CD4-positive, alpha-beta T cell (primary cell): ENCODE results near the gene HIVEP3. TPM values are rescaled to one million over a fixed set of nuclear protein-coding genes. Genes with fewer than 3 reads are reported as not detected.
A peak's percentile ranks its signal among the peaks of the same experiment; 100 is the strongest.

ENCODE experiments used
- ATAC-seq: fragments of 200-7000 bp; cut with Tn5 transposase; one replicate; pipeline ENCODE4 v1.10.0; 2022; ENCODE audit warnings: mild to moderate bottlenecking; ENCODE audit not compliant: poor library complexity
- CTCF ChIA-PET: fragments of 350-600 bp; sonication (Branson Sonifier 250); formaldehyde crosslinking; loops from one replicate; lab custom pipeline; 2021; ENCODE audit warnings: antibody characterized with exemption, inconsistent platforms; lab: Charles Lee
- POLR2A ChIA-PET: fragments of 350-600 bp; sonication (Branson Sonifier 250); formaldehyde crosslinking; loops from one replicate; lab custom pipeline; 2021; ENCODE audit warnings: antibody characterized with exemption, inconsistent platforms; lab: Charles Lee
- DNase-seq, 14 experiments: peaks; one replicate each; pipeline ENCODE4 v3.0.0-alpha.2; 2013 to 2020; ENCODE audit warnings: mixed read lengths in 2 of 14
- H3K27ac ChIP-seq, 2 donors: one replicate each; pipeline versions ENCODE4 v1.5.1 to v1.7.0; 2013; ENCODE audit warnings: low read length in 2 of 2, low read depth in 1 of 2, mild to moderate bottlenecking in 1 of 2
- H3K27me3 ChIP-seq, 2 experiments: 1 replicate in 1 of 2; 2 replicates in 1 of 2; pipeline versions ENCODE4 v1.6.1 to v1.7.0; 2013; ENCODE audit warnings: low read length in 2 of 2, control low read depth in 1 of 2, mild to moderate bottlenecking in 1 of 2, moderate library complexity in 1 of 2; ENCODE audit not compliant: insufficient read depth in 2 of 2, control insufficient read depth in 1 of 2
- H3K36me3 ChIP-seq: one replicate; pipeline ENCODE4 v1.6.1; 2013; ENCODE audit warnings: low read length, control low read depth; ENCODE audit not compliant: insufficient read depth
- H3K4me1 ChIP-seq: one replicate; pipeline ENCODE4 v1.6.1; 2013; ENCODE audit warnings: low read length, control low read depth; ENCODE audit not compliant: insufficient read depth
- H3K4me3 ChIP-seq: one replicate; pipeline ENCODE4 v1.5.1; 2013; ENCODE audit warnings: mild to moderate bottlenecking, low read length, moderate library complexity
- H3K9me3 ChIP-seq, 2 experiments: 1 replicate in 1 of 2; 2 replicates in 1 of 2; pipeline versions ENCODE4 v1.6.1 to v1.7.0; 2013; ENCODE audit warnings: low read length in 2 of 2, mild to moderate bottlenecking in 2 of 2, control low read depth in 1 of 2, moderate library complexity in 1 of 2; ENCODE audit not compliant: control insufficient read depth in 1 of 2, insufficient read depth in 1 of 2
- H3K27ac Mint-ChIP-seq: one replicate; pipeline ENCODE4 v1.8.0; 2020; ENCODE audit warnings: mixed read lengths
- H3K27me3 Mint-ChIP-seq: one replicate; pipeline ENCODE4 v1.8.0; 2021; ENCODE audit warnings: mixed read lengths
- H3K36me3 Mint-ChIP-seq: one replicate; pipeline ENCODE4 v1.8.0; 2021; ENCODE audit warnings: low read depth, mixed read lengths
- H3K4me1 Mint-ChIP-seq: one replicate; pipeline ENCODE4 v1.8.0; 2021; ENCODE audit warnings: low read depth, mixed read lengths
- H3K4me3 Mint-ChIP-seq: one replicate; pipeline ENCODE4 v1.8.0; 2020; ENCODE audit warnings: mild to moderate bottlenecking, mixed read lengths
- H3K9me3 Mint-ChIP-seq: one replicate; pipeline ENCODE4 v1.8.0; 2020; ENCODE audit warnings: mixed read lengths
- intact Hi-C, 2 experiments: fragments of 100-400 bp; cut with DNase I in 1 of 2; cut with micrococcal nuclease in 1 of 2; formaldehyde crosslinking; loops; one replicate each; pipeline versions ENCODE4 v1.15.1 to v1.9.0; 2023 to 2025; cut with DNase I, micrococcal nuclease
- total RNA-seq, 174 experiments: library from RNA in 2 of 174; stranded (reverse) in 2 of 174; gene quantifications; one replicate each; pipeline ENCODE4 v1.2.3 and lab custom pipeline; 2021 to 2026
- TF ChIP-seq, protein P1 (sequence below): fragments of 200-600 bp; IDR thresholded peaks from one replicate; pipeline ENCODE4 v1.8.0; 2022; ENCODE audit warnings: antibody characterized with exemption, mild to moderate bottlenecking

The HIVEP3 gene
- total RNA-seq, 2 experiments from 2014 or later: 5.1 to 5.4 TPM

DNA sequence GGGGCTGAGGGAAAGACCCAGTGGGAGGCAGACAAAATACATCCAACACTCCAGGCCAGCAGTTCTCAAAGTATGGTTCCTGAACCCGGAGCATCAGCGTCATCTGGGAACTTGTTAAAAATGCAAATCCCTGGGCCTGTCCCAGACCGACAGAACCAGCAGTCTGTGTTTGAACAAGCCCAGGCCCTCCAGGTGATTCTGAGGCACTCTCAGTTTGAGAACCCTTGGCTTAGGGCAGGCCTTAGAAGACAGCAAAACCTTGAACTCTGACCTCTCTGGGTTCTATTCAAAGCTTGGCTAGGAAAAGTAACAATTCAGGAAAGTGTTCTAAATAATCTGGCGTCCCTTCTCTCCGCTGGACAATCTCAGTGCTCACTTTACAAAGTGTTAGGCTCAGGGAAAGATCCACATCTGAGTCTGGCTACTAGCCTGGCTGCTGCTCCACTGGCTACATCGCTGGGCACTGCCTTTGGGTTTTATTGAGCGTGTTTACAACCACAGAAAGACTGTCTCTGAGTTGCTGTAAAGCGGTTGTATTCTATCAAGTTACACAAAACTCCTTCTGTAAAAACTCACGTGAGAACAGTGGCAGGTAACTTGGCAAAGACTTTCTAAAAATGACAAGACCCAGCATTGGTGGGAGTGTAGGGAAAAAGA is 166.1 kb downstream of the HIVEP3 start:
- Histone ChIP-seq H3K36me3 (no peaks in the 10 kb centered on the region), H3K9me3 (no peaks in the 10 kb centered on the region), H3K4me3 (no peak overlapping the region), H3K4me1 (peaks cover 46% of the 10 kb centered on the region), H3K27ac (no peak overlapping the region), H3K27me3 (no peaks in the 10 kb centered on the region)
- Mint-ChIP-seq H3K36me3 (no peaks in the 10 kb centered on the region), H3K9me3 (no peaks in the 10 kb centered on the region), H3K4me3 (no peak overlapping the region), H3K4me1 (peaks cover 46% of the 10 kb centered on the region), H3K27me3 (no peaks in the 10 kb centered on the region), H3K27ac (no peak overlapping the region)
- POLR2A ChIA-PET: interaction anchor here (1.8 kb wide), 1 partner anchor 139 kb away, joined by 6 read pairs; no protein-coding TSS in a partner anchor
- DNase-seq: no peak
- CTCF ChIA-PET: no interaction called here
- TF ChIP-seq, protein P1, sequence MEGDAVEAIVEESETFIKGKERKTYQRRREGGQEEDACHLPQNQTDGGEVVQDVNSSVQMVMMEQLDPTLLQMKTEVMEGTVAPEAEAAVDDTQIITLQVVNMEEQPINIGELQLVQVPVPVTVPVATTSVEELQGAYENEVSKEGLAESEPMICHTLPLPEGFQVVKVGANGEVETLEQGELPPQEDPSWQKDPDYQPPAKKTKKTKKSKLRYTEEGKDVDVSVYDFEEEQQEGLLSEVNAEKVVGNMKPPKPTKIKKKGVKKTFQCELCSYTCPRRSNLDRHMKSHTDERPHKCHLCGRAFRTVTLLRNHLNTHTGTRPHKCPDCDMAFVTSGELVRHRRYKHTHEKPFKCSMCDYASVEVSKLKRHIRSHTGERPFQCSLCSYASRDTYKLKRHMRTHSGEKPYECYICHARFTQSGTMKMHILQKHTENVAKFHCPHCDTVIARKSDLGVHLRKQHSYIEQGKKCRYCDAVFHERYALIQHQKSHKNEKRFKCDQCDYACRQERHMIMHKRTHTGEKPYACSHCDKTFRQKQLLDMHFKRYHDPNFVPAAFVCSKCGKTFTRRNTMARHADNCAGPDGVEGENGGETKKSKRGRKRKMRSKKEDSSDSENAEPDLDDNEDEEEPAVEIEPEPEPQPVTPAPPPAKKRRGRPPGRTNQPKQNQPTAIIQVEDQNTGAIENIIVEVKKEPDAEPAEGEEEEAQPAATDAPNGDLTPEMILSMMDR: no peak
- intact Hi-C loops: loop anchor here in 1 of 2 experiments (5.0 to 10.0 kb wide), 3 partner anchors 52 to 282 kb away; no protein-coding TSS in a partner anchor
- ATAC-seq: no peak

DNA sequence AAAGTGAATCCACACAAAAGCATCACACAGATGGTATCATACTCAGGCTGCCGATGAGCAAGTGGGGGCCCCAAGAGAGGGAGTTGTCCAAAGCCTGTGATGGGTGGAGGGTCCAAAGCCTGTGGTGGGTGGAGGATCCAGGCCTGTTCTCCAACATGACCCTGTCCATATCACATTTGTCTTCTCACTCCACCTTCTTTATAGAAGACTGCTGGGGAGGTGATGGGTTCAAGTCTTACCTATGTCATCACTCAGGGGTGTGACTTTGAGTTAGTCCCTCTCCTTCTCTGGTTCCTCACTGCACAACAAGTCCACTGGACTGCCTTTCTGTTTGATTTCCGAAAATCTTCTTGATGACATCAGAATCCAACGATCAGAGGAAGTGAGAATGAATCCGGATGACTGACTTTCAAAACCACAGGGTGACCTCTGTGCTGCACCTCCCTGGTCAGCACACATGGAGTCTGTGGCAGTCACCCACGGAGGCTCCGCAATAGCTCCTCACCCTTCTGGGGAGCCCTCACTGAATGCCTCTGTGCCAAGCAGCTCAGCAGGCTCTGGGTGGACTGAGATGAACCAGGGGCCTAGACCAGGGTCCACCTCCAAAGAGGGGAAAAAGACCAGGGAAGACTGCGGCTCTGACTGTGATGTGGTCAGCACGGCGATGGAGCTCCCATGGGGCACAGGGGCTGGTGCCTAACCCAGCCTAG is 166.8 kb downstream of the HIVEP3 start:
- Histone ChIP-seq H3K36me3 (no peaks in the 10 kb centered on the region), H3K27ac (no peak overlapping the region), H3K27me3 (no peaks in the 10 kb centered on the region), H3K4me1 (peaks cover 46% of the 10 kb centered on the region), H3K9me3 (no peaks in the 10 kb centered on the region), H3K4me3 (no peak overlapping the region)
- POLR2A ChIA-PET: interaction anchor here (0.6 to 2.2 kb wide), 8 partner anchors 52 to 168 kb away, joined by 3 to 8 read pairs (median 3); no protein-coding TSS in a partner anchor
- no peaks in the 10 kb centered on the region for H3K36me3 Mint-ChIP-seq
- no peaks in the 10 kb centered on the region for H3K27me3 Mint-ChIP-seq
- no peak overlapping the region for H3K4me3 Mint-ChIP-seq
- intact Hi-C loops: loop anchor here in 1 of 2 experiments (5.0 to 10.0 kb wide), 3 partner anchors 53 to 283 kb away; no protein-coding TSS in a partner anchor
- no peaks in the 10 kb centered on the region for H3K9me3 Mint-ChIP-seq
- ATAC-seq: no peak
- TF ChIP-seq, protein P1: no peak
- H3K27ac Mint-ChIP-seq: no peak overlapping the region
- DNase-seq: peak in 3 of 14 experiments; percentile 33 to 70 (median 61)
- peaks cover 46% of the 10 kb centered on the region for H3K4me1 Mint-ChIP-seq
- CTCF ChIA-PET: no interaction called here

DNA sequence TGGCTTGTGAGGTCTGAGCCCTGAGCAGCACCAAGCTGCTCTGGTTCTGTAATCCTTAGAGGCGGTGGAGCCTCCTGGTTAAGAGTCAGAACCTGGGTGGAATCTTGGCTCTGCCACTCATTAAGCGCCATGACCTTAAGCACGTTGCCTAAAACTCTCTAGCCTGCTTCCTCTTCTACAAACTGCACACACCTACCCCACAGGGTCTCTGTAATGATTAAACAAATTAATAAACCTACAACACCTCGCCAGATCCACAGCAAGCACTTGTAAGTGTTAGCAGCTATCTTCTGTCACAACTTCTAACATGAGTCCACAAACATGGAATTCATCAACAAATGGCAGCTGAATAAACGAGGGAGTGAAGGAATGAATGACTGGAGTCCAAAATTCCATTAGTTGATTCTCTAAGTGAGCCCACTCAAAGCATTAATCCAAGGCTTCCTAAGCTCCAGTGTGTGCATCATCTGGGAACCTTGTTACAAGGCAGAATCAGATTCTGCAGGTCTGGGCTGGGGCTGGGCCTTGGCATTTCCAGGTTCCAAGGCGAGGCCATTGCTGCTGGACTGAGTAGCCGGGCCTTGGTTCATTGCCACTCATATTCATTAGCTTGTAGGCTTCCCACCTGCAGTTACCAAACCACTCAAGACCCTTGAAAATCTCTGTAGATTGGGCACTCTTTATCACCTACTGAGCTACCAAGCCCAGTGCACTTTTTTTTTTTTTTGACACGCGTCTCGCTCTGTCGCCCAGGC is 168.6 kb downstream of the HIVEP3 start:
- TF ChIP-seq, protein P1: no peak
- DNase-seq: no peak
- ChIA-PET CTCF (no interaction called here), POLR2A (interaction anchor here (1.0 to 2.2 kb wide), 3 partner anchors 9 to 170 kb away, joined by 3 to 8 read pairs (median 5); no protein-coding TSS in a partner anchor)
- Histone ChIP-seq H3K36me3 (no peaks in the 10 kb centered on the region), H3K4me3 (no peak overlapping the region), H3K27me3 (no peaks in the 10 kb centered on the region), H3K27ac (no peak overlapping the region), H3K4me1 (peaks cover 46% of the 10 kb centered on the region), H3K9me3 (no peaks in the 10 kb centered on the region)
- no peaks in the 10 kb centered on the region for H3K9me3 Mint-ChIP-seq
- H3K4me1 Mint-ChIP-seq: peaks cover 44% of the 10 kb centered on the region
- H3K4me3 Mint-ChIP-seq: peak overlapping the region; percentile 3
- no peak overlapping the region for H3K27ac Mint-ChIP-seq
- no peak for ATAC-seq
- intact Hi-C loops: loop anchor here (5.0 to 10.0 kb wide), 4 partner anchors 55 to 285 kb away; no protein-coding TSS in a partner anchor
- H3K27me3 Mint-ChIP-seq: no peaks in the 10 kb centered on the region
- no peaks in the 10 kb centered on the region for H3K36me3 Mint-ChIP-seq
